ENCODE results near the gene ING1. TPM values are rescaled to one million over a fixed set of nuclear protein-coding genes. Genes with fewer than 3 reads are reported as not detected.
"Not testable (repeated sequence)": the region's sequence is repeated elsewhere in the genome, so short reads cannot be mapped to it uniquely, and the experiment has no call there.

The ING1 gene
- total RNA-seq, 1 donor from 2014 or later: 13.4 TPM

- no peak for DNase-seq (ENCODE audit: low spot score)
Measured at GRCh38 chr13:110714797-110715394, 1.4 kb downstream of the ING1 start.

DNA sequence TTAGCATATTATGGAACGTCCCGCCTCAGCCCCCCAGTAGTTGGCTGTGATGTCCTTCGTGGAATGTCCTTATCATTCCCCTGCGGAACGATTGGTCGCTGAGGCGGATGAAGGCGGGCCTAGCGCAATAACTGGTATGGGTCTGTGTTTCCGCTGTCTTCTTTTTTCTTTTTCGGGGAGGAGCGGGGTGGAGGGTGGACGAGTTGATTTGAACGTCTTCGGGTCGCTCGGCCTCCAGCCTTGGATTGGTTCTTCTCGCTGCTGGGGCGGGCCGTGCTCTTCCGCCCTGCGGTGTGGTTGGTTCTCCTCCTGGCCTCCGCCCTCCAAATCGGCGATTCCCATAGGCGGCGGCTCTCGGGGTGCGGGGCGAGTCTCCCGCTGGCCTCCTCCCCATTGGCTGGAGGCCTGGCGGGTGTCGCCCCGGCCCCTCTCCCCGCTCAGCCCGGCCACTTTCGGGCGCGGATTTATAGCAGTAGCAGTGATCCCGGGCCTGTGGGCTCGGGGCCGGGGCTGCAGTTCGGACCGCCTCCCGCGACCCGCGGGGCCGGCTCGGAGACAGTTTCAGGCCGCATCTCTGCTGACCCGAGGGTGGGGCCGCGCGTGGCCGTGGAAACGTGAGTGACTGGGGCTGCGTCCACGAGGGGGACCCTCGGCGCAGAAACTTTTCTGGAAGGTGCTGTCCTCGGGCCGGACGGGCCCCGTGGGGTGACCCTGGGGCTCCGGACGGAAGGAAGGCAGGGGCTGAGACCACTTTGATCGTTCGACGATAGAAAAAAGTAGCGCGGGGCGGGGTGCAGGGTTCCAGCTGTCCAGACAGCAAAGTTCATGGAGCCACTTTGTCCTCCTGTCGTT, 2.1 kb downstream of the ING1 start:
- peak; percentile 99 for DNase-seq (ENCODE audit: low spot score)

GRCh38 chr13:110716247-110716515, 2.7 kb downstream of the ING1 start:
- no peak for DNase-seq (ENCODE audit: low spot score)

- DNase-seq (ENCODE audit: low spot score): no peak
Measured at GRCh38 chr13:110719036-110719710, 5.7 kb downstream of the ING1 start.

DNA sequence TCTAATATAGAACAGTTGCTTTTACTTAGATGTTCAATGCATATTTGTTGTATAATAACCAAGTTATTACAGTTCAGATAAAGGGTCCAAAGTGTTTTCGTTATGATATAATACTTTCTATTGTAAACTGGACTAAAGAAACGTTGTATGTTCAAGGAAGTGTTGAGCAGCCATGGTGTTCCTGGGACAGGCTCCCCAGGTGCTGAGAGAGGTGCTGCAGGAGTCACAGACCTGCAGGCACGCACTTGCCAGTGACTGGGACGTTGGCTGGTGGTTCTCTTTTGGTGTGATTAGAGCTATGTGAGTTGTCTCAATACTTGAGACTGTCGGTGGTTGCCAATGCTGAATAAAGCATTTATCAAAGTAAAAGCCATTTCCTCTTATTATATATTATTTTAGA, 9.5 kb downstream of the ING1 start:
- no peak for DNase-seq (ENCODE audit: low spot score)

DNA sequence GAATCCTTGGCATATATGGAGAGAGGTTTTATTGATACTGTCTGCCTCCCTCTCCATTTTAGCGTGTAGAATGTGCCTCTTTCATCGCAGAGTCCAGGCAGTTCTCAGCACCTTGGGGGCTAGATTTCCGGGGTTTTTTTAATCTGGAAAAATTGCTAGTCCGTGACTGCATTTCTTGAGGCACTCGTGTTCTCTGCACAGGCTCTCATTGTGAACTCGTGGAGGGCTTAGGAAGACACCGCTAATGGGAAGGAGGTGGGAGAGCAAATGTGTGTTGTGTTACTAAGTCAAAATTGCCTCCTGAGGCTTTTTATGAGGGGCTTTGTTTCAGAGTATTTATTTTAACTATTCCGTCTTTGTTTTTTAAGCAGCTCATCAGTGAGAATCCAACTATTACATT, 10.1 kb downstream of the ING1 start:
- no peak for DNase-seq (ENCODE audit: low spot score)

DNA sequence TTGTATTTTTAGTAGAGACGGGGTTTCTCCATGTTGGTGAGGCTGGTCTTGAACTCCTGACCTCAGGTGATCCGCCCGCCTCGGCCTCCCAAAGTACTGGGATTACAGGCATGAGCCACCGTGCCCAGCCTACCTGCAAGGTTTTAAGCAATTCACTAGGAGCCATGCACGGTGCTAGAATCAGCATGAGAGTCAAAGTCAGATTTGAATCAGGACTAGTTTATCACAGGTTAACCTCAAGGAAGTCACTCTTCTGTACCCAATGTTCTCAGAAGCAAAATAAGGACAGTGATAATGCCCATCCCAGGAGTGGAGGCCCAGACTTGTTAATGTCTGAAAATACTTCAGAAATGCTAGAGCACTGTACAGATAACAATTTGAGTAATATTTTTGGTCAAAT, 12.7 kb downstream of the ING1 start:
- DNase-seq (ENCODE audit: low spot score): not testable (repeated sequence)

DNA sequence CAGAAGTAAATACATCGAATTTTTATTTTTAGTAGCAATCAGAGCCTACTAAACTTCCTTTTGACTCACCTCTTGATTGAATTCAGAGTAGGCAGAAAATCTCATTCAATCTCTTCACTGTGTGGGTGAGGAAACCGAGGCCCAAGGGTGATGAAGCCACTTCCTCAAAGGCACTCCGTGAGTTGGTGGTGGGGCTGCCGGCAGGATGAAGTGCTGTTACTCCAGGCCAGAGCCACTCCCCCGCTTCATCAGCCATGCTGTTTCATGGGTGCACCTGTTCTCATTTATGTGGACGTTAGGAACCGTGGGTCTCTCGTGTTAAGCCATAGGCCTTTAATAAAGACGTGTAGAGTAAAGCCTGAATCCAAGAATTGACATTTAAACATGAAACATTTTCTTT, 13.2 kb downstream of the ING1 start:
- no peak for DNase-seq (ENCODE audit: low spot score)

- DNase-seq (ENCODE audit: low spot score): no peak
Measured at GRCh38 chr13:110731072-110731471, 17.6 kb downstream of the ING1 start.

- no peak for DNase-seq (ENCODE audit: low spot score)
Measured at GRCh38 chr13:110734561-110734960, 21.1 kb downstream of the ING1 start.

DNA sequence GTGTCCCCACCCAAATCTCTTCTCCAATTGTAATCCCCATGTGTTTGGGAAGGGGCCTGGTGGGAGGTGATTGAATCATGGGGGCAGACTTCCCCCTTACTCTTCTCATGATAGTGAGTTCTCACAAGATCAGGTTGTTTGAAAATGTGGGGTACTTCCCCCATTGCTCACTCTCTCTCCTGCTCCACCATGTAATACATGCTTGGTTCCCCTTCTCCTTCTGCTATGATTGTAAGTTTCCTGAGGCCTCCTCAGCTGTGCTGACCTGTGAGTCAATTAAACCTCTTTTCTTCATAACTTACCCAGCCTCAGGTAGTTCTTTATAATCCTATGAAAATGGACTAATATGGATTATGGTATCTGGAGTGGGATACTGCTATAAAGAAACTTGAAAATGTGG, 24.1 kb downstream of the ING1 start:
- DNase-seq (ENCODE audit: low spot score): no peak

DNA sequence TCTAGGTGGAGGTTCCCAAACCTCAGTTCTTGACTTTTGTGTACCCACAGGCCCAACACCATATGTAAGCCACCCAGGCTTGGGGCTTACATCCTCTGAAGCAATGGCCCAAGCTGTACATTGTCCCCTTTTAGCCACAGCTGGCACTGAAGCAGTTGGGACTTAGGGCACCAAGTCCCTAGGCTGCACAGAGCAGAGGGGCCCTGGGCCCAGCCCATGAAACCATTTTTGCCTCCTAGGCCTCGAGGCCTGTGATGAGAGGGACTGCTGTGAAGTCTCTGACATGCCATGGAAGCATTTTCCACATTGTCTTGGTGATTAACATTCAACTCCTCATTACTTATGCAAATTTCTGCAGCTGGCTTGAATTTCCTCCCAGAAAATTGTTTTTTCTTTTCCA, 30.2 kb downstream of the ING1 start:
- DNase-seq (ENCODE audit: low spot score): no peak

DNA sequence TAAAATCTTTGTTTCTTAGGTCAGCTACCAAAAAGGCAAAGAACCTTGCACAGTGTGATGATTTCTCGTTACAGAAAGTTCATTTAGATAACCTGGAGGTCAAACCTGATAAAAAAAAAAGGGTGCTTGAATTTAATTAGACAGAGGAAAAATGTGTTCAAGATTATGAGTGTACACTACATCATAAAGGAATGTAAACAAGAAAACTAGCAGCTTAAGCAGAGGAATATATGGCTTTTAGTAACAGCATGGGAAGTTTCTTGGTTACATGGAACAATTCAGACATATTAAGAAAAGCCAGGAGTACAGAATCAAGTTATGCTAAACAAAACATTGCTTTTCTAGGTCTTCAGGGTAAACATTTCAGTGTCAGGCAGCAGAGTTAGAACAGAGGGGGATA, 32.9 kb downstream of the ING1 start:
- DNase-seq (ENCODE audit: low spot score): no peak

DNA sequence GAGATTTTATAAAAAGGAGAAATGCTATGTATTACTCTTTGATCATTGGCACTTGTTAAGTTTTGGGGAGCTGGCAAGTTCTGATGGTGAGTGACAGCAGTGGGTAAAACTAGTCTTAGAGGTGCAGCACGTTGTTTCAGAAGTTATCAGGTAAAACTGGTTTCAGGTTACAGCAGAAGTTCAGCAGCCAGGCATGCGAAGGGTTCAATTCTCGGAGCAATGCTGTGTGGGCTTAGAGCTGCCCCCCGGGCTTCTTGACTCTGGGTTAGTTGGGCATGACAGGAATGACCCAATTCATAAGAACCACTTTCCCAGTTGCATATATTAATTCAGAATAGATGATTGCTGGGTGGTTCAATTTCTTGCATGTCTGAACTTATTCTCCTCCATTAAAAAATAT, 34.8 kb downstream of the ING1 start:
- no peak for DNase-seq (ENCODE audit: low spot score)

GRCh38 chr13:110756219-110756631, 42.7 kb downstream of the ING1 start:
- no peak for DNase-seq (ENCODE audit: low spot score)

DNA sequence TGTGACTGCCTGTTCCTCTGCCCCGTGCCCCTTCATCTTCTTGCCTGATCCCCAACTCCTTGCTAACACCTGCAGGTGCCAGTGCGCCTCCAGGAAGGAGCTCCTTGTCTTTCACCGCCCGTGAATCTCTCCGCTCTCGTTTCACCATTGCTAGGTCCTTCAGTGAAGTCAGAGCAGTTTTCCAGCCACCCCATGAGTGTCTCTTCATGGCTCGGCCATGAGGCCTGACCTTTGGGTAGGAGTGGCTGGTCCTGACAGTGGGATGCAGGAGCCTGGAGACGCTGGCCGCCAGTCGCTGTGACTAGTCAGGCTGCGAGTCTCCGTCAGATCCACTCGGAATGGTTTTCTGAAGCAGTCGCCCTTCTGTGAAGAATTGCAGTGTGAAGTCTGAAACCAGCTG, 43.8 kb downstream of the ING1 start:
- DNase-seq (ENCODE audit: low spot score): no peak

DNA sequence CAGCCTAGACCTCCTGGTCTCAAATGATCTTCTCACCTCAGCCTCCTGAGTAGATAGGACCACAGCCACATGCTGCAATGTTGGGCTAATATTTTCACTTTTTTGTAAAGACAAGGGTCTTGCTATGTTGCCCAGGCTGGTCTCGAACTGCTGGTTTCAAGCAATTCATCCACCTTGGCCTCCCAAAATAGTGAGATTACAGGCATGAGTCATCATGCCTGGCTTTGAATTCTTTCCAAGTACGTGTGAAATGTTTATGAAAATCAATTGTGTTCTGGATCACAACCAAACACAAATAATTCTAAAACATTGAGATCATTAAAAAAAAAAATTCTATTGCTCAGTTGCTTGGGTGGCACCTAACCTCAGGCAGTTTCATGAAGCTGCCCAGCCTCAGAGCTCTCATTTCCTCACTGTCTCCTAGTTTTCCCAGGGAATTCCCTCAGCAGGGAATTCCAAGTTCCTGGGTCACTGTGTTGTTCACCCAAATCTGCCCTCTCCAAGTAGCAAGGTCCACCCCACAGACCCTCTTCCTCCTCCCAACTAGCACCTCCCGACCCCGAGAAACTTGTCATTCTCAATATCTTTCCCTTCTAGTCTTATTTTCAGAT, 44.8 kb downstream of the ING1 start:
- DNase-seq (ENCODE audit: low spot score): no peak

- DNase-seq (ENCODE audit: low spot score): no peak
Measured at GRCh38 chr13:110759710-110760109, 46.2 kb downstream of the ING1 start.

DNA sequence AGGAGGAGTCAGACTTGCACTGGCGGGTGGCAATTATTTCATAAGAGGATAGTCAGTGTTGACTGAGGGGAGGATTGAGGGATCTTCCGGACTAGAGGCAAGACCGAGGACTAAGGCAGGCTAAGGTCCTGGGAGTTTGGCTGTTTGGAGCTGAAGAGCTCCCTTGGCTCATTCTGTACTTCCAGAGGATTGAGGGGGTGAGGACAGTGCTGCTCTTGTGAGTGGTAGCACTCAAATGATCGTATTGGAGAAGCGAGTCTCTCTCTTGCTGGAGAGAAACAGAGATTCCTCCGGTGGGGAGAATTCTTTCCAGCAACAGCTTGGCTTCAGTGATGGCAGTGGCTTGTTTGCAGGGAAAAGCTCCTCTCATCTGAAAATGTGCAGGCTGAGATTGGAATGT, 47.1 kb downstream of the ING1 start:
- DNase-seq (ENCODE audit: low spot score): no peak

GRCh38 chr13:110766671-110767430, 53.4 kb downstream of the ING1 start:
- no peak for DNase-seq (ENCODE audit: low spot score)

DNA sequence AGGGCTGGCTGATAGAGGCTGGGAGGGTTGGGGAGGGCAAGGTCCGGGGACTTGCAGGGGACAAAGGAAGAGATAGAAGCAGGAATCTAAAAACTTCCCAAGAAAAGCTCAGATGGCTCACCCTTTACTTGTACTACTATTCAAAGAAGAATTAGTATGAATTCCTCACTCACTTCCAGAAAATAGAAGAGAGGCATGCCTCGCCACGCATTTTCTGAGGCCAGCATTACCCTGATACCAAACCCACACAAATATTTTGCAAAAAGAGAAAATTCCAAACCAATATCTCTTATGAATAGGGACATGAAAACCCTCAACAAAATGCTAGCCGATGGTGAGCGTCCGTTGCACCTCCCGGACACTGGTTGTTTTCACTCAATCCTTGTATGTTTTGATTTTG, 54.0 kb downstream of the ING1 start:
- no peak for DNase-seq (ENCODE audit: low spot score)

DNA sequence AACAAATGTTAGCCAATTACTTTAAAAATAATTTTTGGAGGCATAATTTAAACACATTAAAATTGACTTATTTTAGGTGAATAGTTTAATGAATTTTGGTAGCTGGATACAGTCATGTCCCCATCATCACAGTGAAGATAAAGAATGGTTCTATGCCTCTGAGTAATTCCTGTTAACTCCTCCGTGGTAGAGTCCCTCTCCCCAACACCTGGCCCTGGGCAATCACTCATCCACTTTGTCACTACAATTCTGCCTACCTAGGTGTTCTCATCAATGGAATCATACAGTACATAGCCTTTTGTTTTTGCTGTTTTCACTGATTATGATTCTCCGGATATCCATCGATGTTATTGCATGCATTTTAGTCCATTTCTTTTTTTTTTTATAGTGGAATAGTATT, 55.6 kb downstream of the ING1 start:
- DNase-seq (ENCODE audit: low spot score): no peak

All from mesenteric fat pad (tissue), 1 donor.